Subcutaneous abdominal adipose tissue (tissue), 5 donors: ENCODE data around the gene RPS19.

Experiments
- H3K27ac ChIP-seq: one replicate; pipeline ENCODE4 v1.7.0; 2013; ENCODE audit warnings: low read depth, mild to moderate bottlenecking, inconsistent platforms, low read length, moderate library complexity
- H3K27me3 ChIP-seq, 5 donors: one replicate each; pipeline ENCODE4 v1.7.0; 2013; ENCODE audit warnings: low read length in 5 of 5, inconsistent platforms in 1 of 5; ENCODE audit not compliant: control insufficient read depth in 5 of 5, insufficient read depth in 4 of 5
- H3K36me3 ChIP-seq, 5 donors: one replicate each; pipeline ENCODE4 v1.7.0; 2013; ENCODE audit warnings: low read length in 5 of 5; ENCODE audit not compliant: control insufficient read depth in 5 of 5, insufficient read depth in 5 of 5
- H3K4me1 ChIP-seq, 5 donors: one replicate each; pipeline ENCODE4 v1.7.0; 2013; ENCODE audit warnings: low read length in 5 of 5, mild to moderate bottlenecking in 3 of 5, moderate library complexity in 1 of 5; ENCODE audit not compliant: control insufficient read depth in 5 of 5, insufficient read depth in 5 of 5
- H3K4me3 ChIP-seq, 5 donors: one replicate each; pipeline ENCODE4 v1.7.0; 2013; ENCODE audit warnings: low read length in 5 of 5, low read depth in 1 of 5
- H3K9ac ChIP-seq, 5 donors: one replicate each; pipeline ENCODE4 v1.7.0; 2013; ENCODE audit warnings: low read length in 5 of 5, mild to moderate bottlenecking in 4 of 5, moderate library complexity in 3 of 5
- H3K9me3 ChIP-seq, 5 donors: one replicate each; pipeline ENCODE4 v1.7.0; 2013; ENCODE audit warnings: low read length in 5 of 5; ENCODE audit not compliant: control insufficient read depth in 5 of 5
- donor health status: healthy.
- donor health status: healthy.
- donor health status: healthy.
- donor health status: healthy.
- donor health status: healthy.

RPS19 gene

GRCh38 chr19:41886761-41887710 is 27.0 kb downstream of the RPS19 start:
- no peaks in the 10 kb centered on the region for H3K9me3 ChIP-seq
- peaks cover 4 to 52% (median 38%) of the 10 kb centered on the region in 5 donors for H3K4me1 ChIP-seq
- H3K36me3 ChIP-seq = peaks cover 0 to 44% (median 20%) of the 10 kb centered on the region in 5 donors
- H3K27ac ChIP-seq = no peak overlapping the region
- no peaks in the 10 kb centered on the region for H3K27me3 ChIP-seq
- H3K4me3 ChIP-seq = no peak overlapping the region
- H3K9ac ChIP-seq = peak overlapping the region; percentile 1 to 31 (median 16)

GRCh38 chr19:41887711-41888382 is 27.8 kb downstream of the RPS19 start:
- Histone ChIP-seq H3K4me3 (no peak overlapping the region), H3K4me1 (peaks cover 4 to 43% (median 31%) of the 10 kb centered on the region in 5 donors), H3K36me3 (peaks cover 0 to 52% (median 28%) of the 10 kb centered on the region in 5 donors), H3K27ac (no peak overlapping the region), H3K9me3 (no peaks in the 10 kb centered on the region), H3K9ac (peak overlapping the region in 1 of 5 donors; percentile 21), H3K27me3 (no peaks in the 10 kb centered on the region)

- no peak overlapping the region for H3K4me3 ChIP-seq
- no peak overlapping the region for H3K27ac ChIP-seq
- no peaks in the 10 kb centered on the region for H3K9me3 ChIP-seq
- H3K4me1 ChIP-seq = peaks cover 4 to 35% (median 23%) of the 10 kb centered on the region in 5 donors
- no peak overlapping the region for H3K9ac ChIP-seq
- H3K36me3 ChIP-seq = peaks cover 0 to 57% (median 31%) of the 10 kb centered on the region in 5 donors
- no peaks in the 10 kb centered on the region for H3K27me3 ChIP-seq
Measured at GRCh38 chr19:41888926-41889325, 28.9 kb downstream of the RPS19 start.

- no peaks in the 10 kb centered on the region for H3K27me3 ChIP-seq
- peaks cover 2 to 28% (median 15%) of the 10 kb centered on the region in 5 donors for H3K4me1 ChIP-seq
- H3K36me3 ChIP-seq = peaks cover 0 to 66% (median 39%) of the 10 kb centered on the region in 5 donors
- H3K4me3 ChIP-seq = no peak overlapping the region
- no peaks in the 10 kb centered on the region for H3K9me3 ChIP-seq
- H3K9ac ChIP-seq = no peak overlapping the region
- no peak overlapping the region for H3K27ac ChIP-seq
Measured at GRCh38 chr19:41889896-41890295, 29.8 kb downstream of the RPS19 start.

- Histone ChIP-seq H3K27ac (no peak overlapping the region), H3K27me3 (no peaks in the 10 kb centered on the region), H3K9ac (no peak overlapping the region), H3K4me3 (no peak overlapping the region), H3K9me3 (no peaks in the 10 kb centered on the region), H3K36me3 (peaks cover 0 to 76% (median 50%) of the 10 kb centered on the region in 5 donors), H3K4me1 (peaks cover 0 to 21% (median 10%) of the 10 kb centered on the region in 5 donors)
Measured at GRCh38 chr19:41890936-41891335, 30.9 kb downstream of the RPS19 start.

- Histone ChIP-seq H3K27ac (no peak overlapping the region), H3K4me3 (no peak overlapping the region), H3K9me3 (no peaks in the 10 kb centered on the region), H3K9ac (no peak overlapping the region), H3K36me3 (peaks cover 0 to 84% (median 56%) of the 10 kb centered on the region in 5 donors), H3K4me1 (peaks cover 0 to 7% (median 2%) of the 10 kb centered on the region in 5 donors), H3K27me3 (no peaks in the 10 kb centered on the region)
Measured at GRCh38 chr19:41892173-41892902, 32.3 kb downstream of the RPS19 start.

- no peaks in the 10 kb centered on the region for H3K27me3 ChIP-seq
- no peak overlapping the region for H3K9ac ChIP-seq
- H3K9me3 ChIP-seq = no peaks in the 10 kb centered on the region
- no peak overlapping the region for H3K4me3 ChIP-seq
- no peak overlapping the region for H3K27ac ChIP-seq
- H3K36me3 ChIP-seq = peaks cover 0 to 87% (median 62%) of the 10 kb centered on the region in 5 donors
- peaks cover 0 to 3% (median 0%) of the 10 kb centered on the region in 5 donors for H3K4me1 ChIP-seq
Measured at GRCh38 chr19:41893899-41894298, 33.8 kb downstream of the RPS19 start.

GRCh38 chr19:41894350-41894749 is 34.3 kb downstream of the RPS19 start:
- no peaks in the 10 kb centered on the region for H3K27me3 ChIP-seq
- H3K4me3 ChIP-seq = no peak overlapping the region
- H3K36me3 ChIP-seq = peaks cover 0 to 86% (median 61%) of the 10 kb centered on the region in 5 donors
- H3K9me3 ChIP-seq = no peaks in the 10 kb centered on the region
- peaks cover 0 to 3% (median 0%) of the 10 kb centered on the region in 5 donors for H3K4me1 ChIP-seq
- no peak overlapping the region for H3K27ac ChIP-seq
- no peak overlapping the region for H3K9ac ChIP-seq

- Histone ChIP-seq H3K4me3 (no peak overlapping the region), H3K9ac (peak overlapping the region in 1 of 5 donors; percentile 35), H3K27ac (no peak overlapping the region), H3K9me3 (no peaks in the 10 kb centered on the region), H3K27me3 (no peaks in the 10 kb centered on the region), H3K4me1 (peaks cover 0 to 3% (median 0%) of the 10 kb centered on the region in 5 donors), H3K36me3 (peaks cover 3 to 88% (median 67%) of the 10 kb centered on the region in 5 donors)
Measured at GRCh38 chr19:41895745-41896580, 35.9 kb downstream of the RPS19 start.
